HepG2 (cell line): ENCODE data around the gene FAM78A. TPM values are rescaled to one million over a fixed set of nuclear protein-coding genes. Genes with fewer than 3 reads are reported as not detected.
A peak's percentile ranks its signal among the peaks of the same experiment; 100 is the strongest.

ENCODE experiments used
- GABPB1 ChIP-seq: IDR thresholded peaks from 2 replicates; pipeline ENCODE4 v1.6.1; 2016; ENCODE audit warnings: mild to moderate bottlenecking, missing genetic modification reagents, moderate library complexity, missing compliant biosample characterization
- HCFC1 ChIP-seq: fragments of 150-350 bp; IDR thresholded peaks from 2 replicates; pipeline ENCODE4 v1.6.1; 2014; ENCODE audit warnings: low read depth, low read length
- HOXA3 ChIP-seq: sonication (generic); formaldehyde crosslinking; IDR thresholded peaks from 2 replicates; pipeline ENCODE4 v1.5.0; 2020; ENCODE audit warnings: missing genetic modification reagents
- LCORL ChIP-seq, 2 experiments: fragments of 450-650 bp in 1 of 2; sonication (generic) in 1 of 2; formaldehyde crosslinking in 1 of 2; IDR thresholded peaks; 2 replicates each; pipeline versions ENCODE4 v1.5.0 to v1.6.1; 2017 to 2020; ENCODE audit warnings: antibody characterized with exemption in 1 of 2, missing genetic modification reagents in 1 of 2
- MYPOP ChIP-seq: sonication (generic); formaldehyde crosslinking; IDR thresholded peaks from 2 replicates; pipeline ENCODE4 v1.8.1; 2023; ENCODE audit warnings: mild to moderate bottlenecking, moderate library complexity, missing genetic modification reagents
- NR2C2 ChIP-seq: sonication (generic); formaldehyde crosslinking; IDR thresholded peaks from 2 replicates; pipeline ENCODE4 v1.4.0; 2020; ENCODE audit warnings: missing genetic modification reagents, mild to moderate bottlenecking, moderate library complexity, borderline replicate concordance
- RCOR2 ChIP-seq: IDR thresholded peaks from 2 replicates; pipeline ENCODE4 v1.6.1; 2016; ENCODE audit warnings: missing biosample characterization, missing genetic modification reagents
- TFE3 ChIP-seq: IDR thresholded peaks from 2 replicates; pipeline ENCODE4 v1.6.1; 2016
- WIZ ChIP-seq: sonication (generic); formaldehyde crosslinking; IDR thresholded peaks from 2 replicates; pipeline ENCODE4 v1.5.1; 2020; ENCODE audit warnings: mild to moderate bottlenecking, missing genetic modification reagents
- ZBTB34 ChIP-seq: sonication (generic); formaldehyde crosslinking; IDR thresholded peaks from 2 replicates; pipeline ENCODE4 v1.8.0; 2022; ENCODE audit warnings: mild to moderate bottlenecking, missing genetic modification reagents
- ZNF800 ChIP-seq: sonication (generic); formaldehyde crosslinking; IDR thresholded peaks from 2 replicates; pipeline ENCODE4 v1.4.0; 2020; ENCODE audit warnings: missing genetic modification reagents
- polyA plus RNA-seq, 8 experiments: library from polyadenylated mRNA; depleted of rRNA in 3 of 8; stranded (reverse) in 7 of 8; unstranded in 1 of 8; fragments of >200 nt; fragmentation: Illumina TruSeq in 4 of 8; extraction: Trizol in 4 of 8; gene quantifications; 2 replicates each; pipeline versions ENCODE4 v1.2.1 to v1.2.3, GENCODE V29; 2011 to 2016; ENCODE audit warnings: low read depth in 4 of 8, missing spikeins in 1 of 8, mixed read lengths in 1 of 8; ENCODE audit not compliant: insufficient read depth in 1 of 8
- total RNA-seq, 5 experiments: library from RNA; depleted of rRNA; stranded (reverse); fragments of >200 nt; fragmentation: Illumina TruSeq; extraction: Trizol; gene quantifications; 2 replicates each; pipeline ENCODE4 v1.2.3, GENCODE V29; 2016; ENCODE audit warnings: low read depth in 1 of 5
- TF ChIP-seq, protein P1 (sequence below): sonication (generic); formaldehyde crosslinking; IDR thresholded peaks from 2 replicates; pipeline ENCODE4 v1.5.1; 2020; ENCODE audit warnings: mild to moderate bottlenecking, missing genetic modification reagents, moderate library complexity
- TF ChIP-seq, protein P2 (sequence below): sonication (generic); formaldehyde crosslinking; IDR thresholded peaks from 2 replicates; pipeline ENCODE4 v1.4.0; 2020; ENCODE audit warnings: missing genetic modification reagents

Gene FAM78A
- total and polyA plus RNA-seq, 2 of the 13 experiments (the other 11 are each of a cell fraction or from before 2014, with no cell fraction given) = 0.18 to 0.62 TPM

DNA sequence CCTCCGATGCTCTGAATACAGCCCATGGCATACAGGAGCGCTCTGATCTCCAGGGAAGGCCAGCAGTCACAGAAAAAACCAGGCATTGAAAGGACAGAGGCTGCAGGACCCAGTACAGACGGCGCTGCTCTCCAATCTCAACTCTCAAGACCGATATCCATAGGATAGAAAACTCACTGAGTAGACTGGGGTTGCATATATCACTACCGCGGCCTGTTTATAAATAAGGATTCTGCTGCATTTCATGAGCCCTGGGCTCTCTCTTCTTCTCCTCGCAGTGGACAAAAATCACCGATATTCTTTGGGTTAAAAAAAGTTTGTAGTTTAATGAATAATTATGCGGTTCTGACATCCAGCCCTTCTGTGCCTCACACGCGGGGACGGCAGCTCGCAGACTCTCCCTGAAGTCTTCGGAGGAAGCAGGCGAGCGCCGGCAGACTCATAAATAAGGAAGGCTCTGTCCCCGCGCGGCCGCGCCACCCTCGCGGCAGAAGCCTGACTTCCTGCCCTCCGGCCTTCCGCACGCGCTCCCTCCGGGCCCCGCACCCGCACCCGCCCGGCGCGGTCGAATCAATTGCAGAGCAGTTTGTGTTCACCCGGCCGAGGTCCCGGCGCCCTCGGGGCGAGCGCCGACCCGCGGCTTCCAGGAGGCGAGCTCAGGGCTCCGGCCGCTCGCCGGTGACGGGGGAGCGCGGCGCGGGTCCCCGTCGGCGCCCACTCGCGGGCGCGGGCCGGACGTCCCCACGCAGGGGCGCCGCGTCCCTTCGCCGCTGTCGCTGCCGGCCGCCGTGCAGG lies at the start of gene FAM78A (continued):
- peak; percentile 38; the same call in 1 of the 2 replicates for TF ChIP-seq GABPB1 (CRISPR knock-in tag)
- TF ChIP-seq HOXA3 (CRISPR knock-in tag) = no peak
- TF ChIP-seq, protein P1, sequence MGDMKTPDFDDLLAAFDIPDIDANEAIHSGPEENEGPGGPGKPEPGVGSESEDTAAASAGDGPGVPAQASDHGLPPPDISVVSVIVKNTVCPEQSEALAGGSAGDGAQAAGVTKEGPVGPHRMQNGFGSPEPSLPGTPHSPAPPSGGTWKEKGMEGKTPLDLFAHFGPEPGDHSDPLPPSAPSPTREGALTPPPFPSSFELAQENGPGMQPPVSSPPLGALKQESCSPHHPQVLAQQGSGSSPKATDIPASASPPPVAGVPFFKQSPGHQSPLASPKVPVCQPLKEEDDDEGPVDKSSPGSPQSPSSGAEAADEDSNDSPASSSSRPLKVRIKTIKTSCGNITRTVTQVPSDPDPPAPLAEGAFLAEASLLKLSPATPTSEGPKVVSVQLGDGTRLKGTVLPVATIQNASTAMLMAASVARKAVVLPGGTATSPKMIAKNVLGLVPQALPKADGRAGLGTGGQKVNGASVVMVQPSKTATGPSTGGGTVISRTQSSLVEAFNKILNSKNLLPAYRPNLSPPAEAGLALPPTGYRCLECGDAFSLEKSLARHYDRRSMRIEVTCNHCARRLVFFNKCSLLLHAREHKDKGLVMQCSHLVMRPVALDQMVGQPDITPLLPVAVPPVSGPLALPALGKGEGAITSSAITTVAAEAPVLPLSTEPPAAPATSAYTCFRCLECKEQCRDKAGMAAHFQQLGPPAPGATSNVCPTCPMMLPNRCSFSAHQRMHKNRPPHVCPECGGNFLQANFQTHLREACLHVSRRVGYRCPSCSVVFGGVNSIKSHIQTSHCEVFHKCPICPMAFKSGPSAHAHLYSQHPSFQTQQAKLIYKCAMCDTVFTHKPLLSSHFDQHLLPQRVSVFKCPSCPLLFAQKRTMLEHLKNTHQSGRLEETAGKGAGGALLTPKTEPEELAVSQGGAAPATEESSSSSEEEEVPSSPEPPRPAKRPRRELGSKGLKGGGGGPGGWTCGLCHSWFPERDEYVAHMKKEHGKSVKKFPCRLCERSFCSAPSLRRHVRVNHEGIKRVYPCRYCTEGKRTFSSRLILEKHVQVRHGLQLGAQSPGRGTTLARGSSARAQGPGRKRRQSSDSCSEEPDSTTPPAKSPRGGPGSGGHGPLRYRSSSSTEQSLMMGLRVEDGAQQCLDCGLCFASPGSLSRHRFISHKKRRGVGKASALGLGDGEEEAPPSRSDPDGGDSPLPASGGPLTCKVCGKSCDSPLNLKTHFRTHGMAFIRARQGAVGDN (CRISPR knock-in tag) = peak; percentile 37; the same call in 1 of the 2 replicates
- no peak for TF ChIP-seq MYPOP (CRISPR knock-in tag)
- no peak for TF ChIP-seq LCORL (IDR thresholded peaks at IDR 0.05)
- TF ChIP-seq LCORL (CRISPR knock-in tag; IDR thresholded peaks at IDR 0.05) = no peak
- TF ChIP-seq WIZ (CRISPR knock-in tag) = no peak
- TF ChIP-seq, protein P2, sequence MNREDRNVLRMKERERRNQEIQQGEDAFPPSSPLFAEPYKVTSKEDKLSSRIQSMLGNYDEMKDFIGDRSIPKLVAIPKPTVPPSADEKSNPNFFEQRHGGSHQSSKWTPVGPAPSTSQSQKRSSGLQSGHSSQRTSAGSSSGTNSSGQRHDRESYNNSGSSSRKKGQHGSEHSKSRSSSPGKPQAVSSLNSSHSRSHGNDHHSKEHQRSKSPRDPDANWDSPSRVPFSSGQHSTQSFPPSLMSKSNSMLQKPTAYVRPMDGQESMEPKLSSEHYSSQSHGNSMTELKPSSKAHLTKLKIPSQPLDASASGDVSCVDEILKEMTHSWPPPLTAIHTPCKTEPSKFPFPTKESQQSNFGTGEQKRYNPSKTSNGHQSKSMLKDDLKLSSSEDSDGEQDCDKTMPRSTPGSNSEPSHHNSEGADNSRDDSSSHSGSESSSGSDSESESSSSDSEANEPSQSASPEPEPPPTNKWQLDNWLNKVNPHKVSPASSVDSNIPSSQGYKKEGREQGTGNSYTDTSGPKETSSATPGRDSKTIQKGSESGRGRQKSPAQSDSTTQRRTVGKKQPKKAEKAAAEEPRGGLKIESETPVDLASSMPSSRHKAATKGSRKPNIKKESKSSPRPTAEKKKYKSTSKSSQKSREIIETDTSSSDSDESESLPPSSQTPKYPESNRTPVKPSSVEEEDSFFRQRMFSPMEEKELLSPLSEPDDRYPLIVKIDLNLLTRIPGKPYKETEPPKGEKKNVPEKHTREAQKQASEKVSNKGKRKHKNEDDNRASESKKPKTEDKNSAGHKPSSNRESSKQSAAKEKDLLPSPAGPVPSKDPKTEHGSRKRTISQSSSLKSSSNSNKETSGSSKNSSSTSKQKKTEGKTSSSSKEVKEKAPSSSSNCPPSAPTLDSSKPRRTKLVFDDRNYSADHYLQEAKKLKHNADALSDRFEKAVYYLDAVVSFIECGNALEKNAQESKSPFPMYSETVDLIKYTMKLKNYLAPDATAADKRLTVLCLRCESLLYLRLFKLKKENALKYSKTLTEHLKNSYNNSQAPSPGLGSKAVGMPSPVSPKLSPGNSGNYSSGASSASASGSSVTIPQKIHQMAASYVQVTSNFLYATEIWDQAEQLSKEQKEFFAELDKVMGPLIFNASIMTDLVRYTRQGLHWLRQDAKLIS = no peak
- TF ChIP-seq ZBTB34 = no peak
- TF ChIP-seq RCOR2 (CRISPR knock-in tag) = no peak
- TF ChIP-seq TFE3 (CRISPR knock-in tag) = no peak
- TF ChIP-seq HCFC1 = no peak
- TF ChIP-seq NR2C2 (CRISPR knock-in tag) = no peak
- TF ChIP-seq ZNF800 (CRISPR knock-in tag) = peak; percentile 76; the same call in 1 of the 2 replicates
